Neutrophil (primary cell): ENCODE measurements around the gene C14orf39.
"Not testable (repeated sequence)": the region's sequence is repeated elsewhere in the genome, so short reads cannot be mapped to it uniquely, and the experiment has no call there.

Experiments used
- H3K27ac ChIP-seq: fragments of 200-600 bp; sonication (generic); 2 replicates; pipeline ENCODE4 v1.5.1; 2016; ENCODE audit warnings: mild to moderate bottlenecking, moderate library complexity
- H3K27me3 ChIP-seq: fragments of 200-600 bp; sonication (generic); 2 replicates; pipeline ENCODE4 v1.6.0; 2016; ENCODE audit warnings: mild to moderate bottlenecking
- H3K36me3 ChIP-seq: fragments of 200-600 bp; sonication (generic); 2 replicates; pipeline ENCODE4 v1.5.1; 2017
- H3K4me1 ChIP-seq, 2 experiments: fragments of 200-600 bp in 1 of 2; sonication (generic) in 1 of 2; 1 replicate in 1 of 2; 2 replicates in 1 of 2; pipeline versions ENCODE4 v1.5.1 to v1.6.1; 2013 to 2016; ENCODE audit warnings: low read depth in 1 of 2, low read length in 1 of 2, mild to moderate bottlenecking in 1 of 2, moderate library complexity in 1 of 2; ENCODE audit not compliant: control insufficient read depth in 1 of 2, insufficient read depth in 1 of 2
- H3K4me3 ChIP-seq, 2 experiments: fragments of 200-600 bp in 1 of 2; sonication (generic) in 1 of 2; 1 replicate in 1 of 2; 2 replicates in 1 of 2; pipeline ENCODE4 v1.5.1; 2013 to 2016; ENCODE audit warnings: low read depth in 1 of 2, low read length in 1 of 2, mild to moderate bottlenecking in 1 of 2, moderate library complexity in 1 of 2
- H3K9me3 ChIP-seq: fragments of 200-600 bp; sonication (generic); 2 replicates; pipeline ENCODE4 v1.5.1; 2016
- CTCF ChIP-seq: fragments of 200-600 bp; sonication (generic); IDR thresholded peaks from 2 replicates; pipeline ENCODE4 v1.5.1; 2016; ENCODE audit warnings: antibody characterized with exemption

The C14orf39 gene

DNA sequence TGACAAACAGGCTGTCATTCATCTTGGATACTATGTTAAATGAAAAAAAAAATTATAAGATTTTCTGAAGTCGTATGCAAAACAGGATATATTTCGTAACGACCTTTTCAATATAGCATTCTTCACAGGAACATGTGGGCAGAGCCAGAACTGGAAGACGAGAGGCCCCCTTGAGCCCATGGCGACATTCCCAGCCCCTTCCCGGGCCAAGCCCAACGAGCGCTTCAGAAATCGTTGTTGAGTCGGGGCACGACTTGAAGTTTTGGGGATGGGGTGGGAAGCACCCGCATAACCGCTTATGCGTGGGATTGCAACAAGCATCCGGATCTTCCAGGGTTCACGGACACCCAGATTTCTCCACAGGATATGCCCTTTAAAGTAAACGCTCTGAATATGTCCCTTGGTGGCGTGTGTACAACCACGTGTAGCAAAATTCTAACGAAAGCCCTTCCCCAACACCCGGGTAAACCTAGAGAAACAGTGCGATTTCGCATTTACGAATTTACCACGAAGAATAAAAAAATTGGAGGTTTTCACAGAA lies 736 bp downstream of the C14orf39 start:
- TF ChIP-seq CTCF: no peak
- Histone ChIP-seq H3K27ac (no peak overlapping the region), H3K4me1 (no peaks in the 10 kb centered on the region), H3K36me3 (no peaks in the 10 kb centered on the region), H3K9me3 (no peaks in the 10 kb centered on the region), H3K4me3 (no peak overlapping the region), H3K27me3 (peaks cover 85% of the 10 kb centered on the region)

DNA sequence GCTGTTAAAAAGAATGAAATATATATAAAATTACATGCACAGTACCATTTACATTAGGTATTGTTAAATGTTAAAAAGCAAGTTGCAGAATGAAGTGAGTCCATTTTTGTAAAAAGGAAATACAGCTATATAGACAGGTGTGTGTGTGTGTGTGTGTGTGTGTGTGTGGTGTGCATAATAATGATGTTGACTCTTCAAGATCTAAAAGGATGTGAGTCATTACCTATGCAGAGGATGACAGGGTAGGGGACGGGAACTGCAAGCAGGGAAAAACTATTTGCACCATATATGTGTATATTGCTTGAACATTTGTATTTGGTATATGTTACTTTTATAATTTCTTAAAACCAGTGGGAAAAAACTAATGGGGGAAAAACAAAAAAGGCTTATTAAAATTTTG lies 3.1 kb downstream of the C14orf39 start:
- Histone ChIP-seq H3K4me1 (no peaks in the 10 kb centered on the region), H3K9me3 (no peaks in the 10 kb centered on the region), H3K27ac (no peak overlapping the region), H3K36me3 (no peaks in the 10 kb centered on the region), H3K27me3 (peaks cover 61% of the 10 kb centered on the region), H3K4me3 (no peak overlapping the region)
- no peak for TF ChIP-seq CTCF

DNA sequence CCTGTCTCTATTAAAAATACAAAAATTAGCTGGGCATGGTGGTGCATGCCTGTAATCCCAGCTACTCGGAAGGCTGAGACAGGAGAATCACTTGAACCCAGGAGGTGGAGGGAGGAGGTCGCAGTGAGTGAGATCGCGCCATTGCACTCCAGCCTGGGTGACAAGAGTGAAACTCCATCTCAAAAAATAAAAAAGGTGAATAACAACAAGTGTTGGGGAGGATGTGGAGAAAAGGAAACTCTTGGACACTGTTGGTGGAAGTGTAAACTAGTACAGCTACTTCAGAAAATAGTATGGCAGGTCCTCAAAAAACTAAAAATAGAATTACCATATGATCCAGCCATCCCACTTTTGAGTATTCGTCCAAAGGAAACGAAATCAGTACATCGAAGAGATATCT lies 5.6 kb downstream of the C14orf39 start:
- not testable (repeated sequence) for H3K9me3 ChIP-seq, H3K27ac ChIP-seq, H3K4me3 ChIP-seq, H3K4me1 ChIP-seq, H3K36me3 ChIP-seq
- peaks cover 36% of the 10 kb centered on the region for H3K27me3 ChIP-seq

DNA sequence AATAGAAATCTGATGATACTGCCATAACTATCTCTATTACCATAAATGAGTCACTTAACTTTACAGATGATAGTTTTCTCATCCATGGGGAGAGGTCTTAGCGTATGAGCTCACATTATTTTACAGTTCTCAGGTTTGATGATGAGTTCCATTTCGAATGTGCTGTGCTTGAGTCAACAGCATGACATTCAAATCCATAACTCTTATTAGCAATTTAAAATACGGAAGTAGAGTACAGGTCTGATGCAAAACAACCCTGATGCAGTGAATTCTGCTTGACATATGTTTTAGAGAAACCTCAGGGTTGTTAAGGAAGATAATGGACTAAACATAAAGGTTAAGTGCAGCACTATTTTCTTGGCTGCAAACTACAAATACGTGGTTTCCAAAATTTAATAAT lies 30.0 kb downstream of the C14orf39 start:
- Histone ChIP-seq H3K4me3 (no peak overlapping the region), H3K27me3 (peaks cover 26% of the 10 kb centered on the region), H3K36me3 (no peaks in the 10 kb centered on the region), H3K4me1 (no peaks in the 10 kb centered on the region), H3K27ac (no peak overlapping the region), H3K9me3 (no peaks in the 10 kb centered on the region)
- TF ChIP-seq CTCF: no peak

GRCh38 chr14:60430276-60430675 lies 55.6 kb downstream of the C14orf39 start:
- Histone ChIP-seq H3K9me3 (no peaks in the 10 kb centered on the region), H3K4me1 (no peaks in the 10 kb centered on the region), H3K27ac (no peak overlapping the region), H3K27me3 (no peaks in the 10 kb centered on the region), H3K36me3 (no peaks in the 10 kb centered on the region), H3K4me3 (no peak overlapping the region)
- TF ChIP-seq CTCF: no peak

GRCh38 chr14:60420050-60420449 lies 65.8 kb downstream of the C14orf39 start:
- Histone ChIP-seq H3K9me3 (no peaks in the 10 kb centered on the region), H3K36me3 (no peaks in the 10 kb centered on the region), H3K27ac (no peak overlapping the region), H3K4me3 (no peak overlapping the region), H3K4me1 (no peaks in the 10 kb centered on the region), H3K27me3 (no peaks in the 10 kb centered on the region)
- no peak for TF ChIP-seq CTCF

DNA sequence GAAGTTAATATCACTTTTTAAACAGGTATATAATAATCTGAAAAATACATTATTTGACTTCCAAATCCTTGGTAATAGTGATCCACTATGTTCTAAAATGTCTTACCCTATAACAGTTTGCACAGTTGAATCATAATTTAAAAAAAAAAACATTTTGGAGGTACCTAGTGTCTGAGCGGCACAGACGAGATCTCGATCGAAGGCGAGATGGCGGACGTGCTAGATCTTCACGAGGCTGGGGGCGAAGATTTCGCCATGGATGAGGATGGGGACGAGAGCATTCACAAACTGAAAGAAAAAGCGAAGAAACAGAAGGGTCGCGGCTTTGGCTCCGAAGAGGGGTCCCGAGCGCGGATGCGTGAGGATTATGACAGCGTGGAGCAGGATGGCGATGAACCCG lies 88.3 kb downstream of the C14orf39 start:
- H3K4me3 ChIP-seq, H3K4me1 ChIP-seq, H3K27me3 ChIP-seq, H3K27ac ChIP-seq, H3K36me3 ChIP-seq, H3K9me3 ChIP-seq: not testable (repeated sequence)
